ENCODE measurements around the gene DOK3. TPM values are rescaled to one million over a fixed set of nuclear protein-coding genes. Genes with fewer than 3 reads are reported as not detected.

DOK3 gene, protein sequence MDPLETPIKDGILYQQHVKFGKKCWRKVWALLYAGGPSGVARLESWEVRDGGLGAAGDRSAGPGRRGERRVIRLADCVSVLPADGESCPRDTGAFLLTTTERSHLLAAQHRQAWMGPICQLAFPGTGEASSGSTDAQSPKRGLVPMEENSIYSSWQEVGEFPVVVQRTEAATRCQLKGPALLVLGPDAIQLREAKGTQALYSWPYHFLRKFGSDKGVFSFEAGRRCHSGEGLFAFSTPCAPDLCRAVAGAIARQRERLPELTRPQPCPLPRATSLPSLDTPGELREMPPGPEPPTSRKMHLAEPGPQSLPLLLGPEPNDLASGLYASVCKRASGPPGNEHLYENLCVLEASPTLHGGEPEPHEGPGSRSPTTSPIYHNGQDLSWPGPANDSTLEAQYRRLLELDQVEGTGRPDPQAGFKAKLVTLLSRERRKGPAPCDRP
- 0.44 and 0.84 TPM in 2 replicates for polyA plus RNA-seq

DNA sequence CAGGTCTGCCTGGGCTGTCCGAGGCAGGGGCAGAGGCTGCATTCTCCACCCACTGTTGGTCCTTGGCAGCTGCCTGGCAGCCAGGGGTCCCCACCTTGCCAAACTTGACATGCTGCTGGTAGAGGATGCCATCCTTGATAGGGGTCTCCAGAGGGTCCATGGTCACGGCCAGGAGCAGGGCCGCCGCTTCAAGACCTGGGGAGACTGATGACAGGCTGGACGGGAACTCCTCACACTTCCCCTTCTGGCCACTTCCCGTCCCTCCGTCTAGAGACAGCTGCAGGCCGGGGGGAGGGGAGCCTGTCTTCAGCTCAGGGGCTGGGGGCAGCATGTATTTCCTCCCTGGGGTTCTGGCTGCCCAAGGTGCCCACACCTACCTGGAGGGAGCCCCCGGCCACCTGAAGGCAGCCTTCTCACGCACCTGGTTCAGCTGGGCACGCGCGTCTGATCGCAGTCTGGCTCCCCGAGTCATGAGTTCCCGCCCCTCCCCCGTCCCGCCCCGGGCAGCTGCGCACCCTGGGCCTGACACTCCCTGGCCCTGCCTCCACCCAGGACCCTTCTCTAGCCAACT, at the start of gene DOK3:
Gene DOK3 (minus strand): TSS at position 446 of the 571 bp plus-strand sequence. CDS start 286 bp downstream, at position 160.

DNA sequence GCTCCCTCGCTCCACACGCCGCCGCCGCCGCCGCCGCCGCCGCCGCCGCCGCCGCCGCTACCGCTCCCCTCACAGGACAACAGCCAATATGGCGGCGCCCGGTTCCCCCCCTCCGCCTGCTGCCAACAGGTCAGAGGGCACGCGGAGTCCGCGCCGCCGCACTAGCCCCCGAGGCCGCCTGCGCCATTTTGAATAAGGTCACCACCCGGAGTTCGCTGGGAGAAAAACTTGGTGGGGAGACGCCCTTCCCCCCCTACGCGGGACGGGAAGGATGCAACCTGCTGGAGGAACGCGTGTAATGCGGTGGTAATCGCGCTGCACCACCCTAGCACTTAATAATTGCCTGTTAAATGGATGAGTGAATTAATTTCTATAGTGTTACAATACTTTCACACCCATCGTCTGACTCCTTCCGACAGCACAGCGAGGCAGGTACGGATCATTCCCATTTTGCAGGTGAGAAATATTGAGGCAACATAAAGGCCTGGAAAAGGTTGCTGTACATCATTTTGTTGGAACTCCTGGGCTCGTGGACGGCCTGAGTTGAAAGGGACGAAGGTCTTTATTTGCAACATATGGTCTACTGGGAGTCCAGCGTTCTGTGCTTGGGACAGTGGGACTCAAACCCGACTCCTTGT, 45.0 kb upstream of the DOK3 start, which contains the start of gene FAM193B:
Gene FAM193B (minus strand): TSS at position 90 of the 638 bp plus-strand sequence. CDS start 105 bp downstream, outside the sequence.

DNA sequence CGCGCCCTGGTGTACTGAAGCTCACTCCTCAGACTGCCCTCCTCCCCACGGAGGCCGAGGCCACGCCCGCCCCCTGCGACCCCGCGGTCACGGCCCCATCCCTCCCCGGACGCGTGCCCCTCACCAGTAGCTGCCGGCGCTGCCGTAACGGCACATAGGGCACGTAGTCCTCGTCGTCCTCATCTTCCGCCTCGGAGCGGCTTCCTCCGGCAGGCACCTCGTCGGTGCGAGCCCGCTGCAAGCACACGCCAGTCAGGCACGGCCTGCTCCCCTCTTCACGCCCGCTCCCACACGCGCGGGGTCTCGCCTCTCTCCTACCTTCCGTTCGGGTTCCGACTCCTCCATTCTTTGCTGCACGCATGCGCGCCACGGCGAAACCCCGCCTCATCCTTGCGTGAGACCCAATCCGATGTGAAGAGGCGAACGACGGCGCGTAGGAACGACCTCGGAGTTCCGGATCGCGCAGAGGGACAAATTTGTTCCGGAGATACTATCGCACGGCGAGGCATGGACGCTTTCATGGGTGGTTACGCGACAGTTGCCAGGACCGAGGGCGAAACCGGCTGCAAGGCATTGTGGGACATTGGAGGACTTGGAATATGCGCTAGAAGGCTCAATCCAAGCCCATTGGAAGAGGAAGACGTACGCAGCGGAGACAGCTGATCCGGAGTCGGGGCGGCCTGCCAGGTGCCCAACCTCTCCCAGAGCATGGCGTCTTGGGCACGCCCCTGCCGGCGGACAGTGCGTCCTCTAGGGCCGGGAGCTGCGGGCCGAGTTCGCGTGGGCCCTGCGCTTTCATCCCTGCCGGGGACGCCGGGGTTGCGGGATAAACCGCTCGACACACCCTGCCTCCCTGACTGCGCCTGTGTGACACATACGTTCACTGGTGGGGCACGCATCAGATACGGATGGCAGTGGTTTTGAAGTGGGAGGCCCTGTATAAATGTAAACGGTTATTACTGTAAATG, 7.3 kb upstream of the DOK3 start, which contains the start of gene DDX41:
Gene DDX41 (minus strand): TSS at position 361 of the 968 bp plus-strand sequence. CDS start 16 bp downstream, at position 345.

DNA sequence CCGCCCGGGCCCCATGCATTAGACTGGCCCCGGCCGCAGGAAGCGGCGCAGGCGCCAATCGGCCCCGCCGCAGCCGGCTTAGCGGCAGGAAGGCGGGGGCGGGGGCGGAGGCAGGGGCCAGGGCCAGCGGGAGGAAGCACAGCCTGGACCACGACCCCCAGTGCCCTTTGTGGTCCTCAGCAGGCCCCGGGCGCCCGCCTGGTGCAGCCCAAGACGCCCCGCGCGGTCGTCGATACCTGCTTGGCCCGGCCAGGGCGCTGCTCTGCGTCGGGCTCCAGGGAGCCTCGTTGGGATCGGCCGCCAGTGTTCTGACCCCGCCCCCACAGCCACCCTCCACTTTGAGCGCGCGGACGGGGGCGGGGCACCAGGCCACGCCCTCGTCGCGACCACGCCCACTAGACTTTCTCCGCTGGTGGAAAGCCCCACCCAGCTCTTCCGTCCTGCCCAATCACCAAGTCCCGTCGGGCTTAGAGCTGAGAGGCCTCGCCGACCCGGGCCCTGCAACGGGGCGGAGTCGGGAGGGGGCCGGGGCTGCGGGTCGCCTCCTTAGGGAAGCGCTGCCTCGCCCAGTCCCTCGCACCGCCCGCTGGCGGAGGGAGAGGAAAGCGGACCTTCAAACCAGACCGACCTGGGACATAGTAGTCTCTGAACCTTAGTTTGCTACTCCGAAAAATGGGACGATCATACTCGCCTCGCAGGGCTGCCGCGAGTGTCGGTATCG, 12.2 kb downstream of the DOK3 start, which contains the start of gene PDLIM7:
Gene PDLIM7 (minus strand): TSS at position 313 of the 721 bp plus-strand sequence. CDS start 1,092 bp downstream, outside the sequence.

DNA sequence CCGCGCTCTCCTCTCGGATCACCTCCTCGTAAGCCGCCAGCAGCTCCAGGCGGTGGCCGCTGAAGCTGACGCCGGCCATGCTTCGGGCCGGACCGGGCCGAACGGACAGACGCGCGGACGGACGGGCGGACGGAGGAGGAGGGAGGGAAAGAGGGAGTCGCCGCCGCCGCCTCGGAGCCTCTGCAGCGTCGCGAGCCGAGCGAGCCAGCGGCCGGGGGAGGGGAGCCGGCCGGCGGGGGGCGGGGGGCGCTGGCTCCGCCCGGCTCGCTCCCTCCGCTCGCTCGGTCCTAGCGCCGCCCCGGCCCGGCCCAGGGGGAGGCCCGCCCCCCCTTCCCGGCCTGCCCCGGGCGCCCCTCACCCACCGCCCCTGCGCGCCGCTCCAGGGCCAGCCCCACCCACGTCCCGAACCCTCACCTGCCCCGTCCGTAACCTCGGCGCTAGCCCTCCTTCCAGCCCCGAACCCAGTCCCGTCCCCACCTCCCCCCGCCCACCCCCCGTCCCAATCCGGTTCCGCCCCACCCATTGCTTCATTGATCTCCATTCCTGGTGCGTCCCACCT, 36.1 kb downstream of the DOK3 start, which contains the start of gene DBN1:
Gene DBN1 (minus strand): TSS at position 192 of the 559 bp plus-strand sequence. CDS start 113 bp downstream, at position 79.

Other genes starting within 250 kb of the DOK3 start
- 14.6 and 21.9 TPM in 2 replicates for gene RAB24, start 206.1 kb downstream of the DOK3 start, polyA plus RNA-seq
- 44.8 and 48.3 TPM in 2 replicates for gene PRELID1, start 206.0 kb downstream of the DOK3 start, polyA plus RNA-seq
- gene MXD3, start 197.9 kb downstream of the DOK3 start, polyA plus RNA-seq, result not detected in 2 replicates
- 8.0 and 18.3 TPM in 2 replicates for gene LMAN2, start 158.2 kb downstream of the DOK3 start, polyA plus RNA-seq
- gene RGS14, start 151.9 kb downstream of the DOK3 start, polyA plus RNA-seq, result 0.63 and 2.1 TPM in 2 replicates
- not detected in 2 replicates for gene SLC34A1, start 125.4 kb downstream of the DOK3 start, polyA plus RNA-seq
- gene PFN3, start 109.2 kb downstream of the DOK3 start, polyA plus RNA-seq, result not detected in 2 replicates
- 1.3 and 2.0 TPM in 2 replicates for gene F12, start 100.3 kb downstream of the DOK3 start, polyA plus RNA-seq
- 1.3 and 5.0 TPM in 2 replicates for gene GRK6, start 83.2 kb downstream of the DOK3 start, polyA plus RNA-seq
- gene PRR7, start 63.0 kb downstream of the DOK3 start, polyA plus RNA-seq, result not detected in 2 replicates
- gene DBN1, start 36.2 kb downstream of the DOK3 start, polyA plus RNA-seq, result 2.5 and 5.6 TPM in 2 replicates
- gene PDLIM7, start 12.2 kb downstream of the DOK3 start, polyA plus RNA-seq, result 0.52 TPM in 1 of 2 replicates, not detected in the other
- gene DDX41, start 7.1 kb upstream of the DOK3 start, polyA plus RNA-seq, result 31.1 and 33.8 TPM in 2 replicates
- 9.3 and 14.3 TPM in 2 replicates for gene FAM193B, start 44.7 kb upstream of the DOK3 start, polyA plus RNA-seq
- gene TMED9, start 82.4 kb upstream of the DOK3 start, polyA plus RNA-seq, result 12.0 and 13.3 TPM in 2 replicates
- gene B4GALT7, start 90.3 kb upstream of the DOK3 start, polyA plus RNA-seq, result 5.8 and 10.8 TPM in 2 replicates

Measured in Purkinje cell (primary cell).